Hepatocyte (in vitro differentiated cells): Measurements from ENCODE around the gene AMER1. TPM values are rescaled to one million over a fixed set of nuclear protein-coding genes. Genes with fewer than 3 reads are reported as not detected.
A peak's percentile ranks its signal among the peaks of the same experiment; 100 is the strongest.

ENCODE experiments used
- DNase-seq: peaks from one replicate; pipeline ENCODE4 v3.0.0-alpha.2; 2016; ENCODE audit warnings: low spot score
- H2AFZ ChIP-seq: fragments of 200-600 bp; sonication (generic); 2 replicates; pipeline ENCODE4 v1.6.0; 2016; ENCODE audit warnings: antibody characterized with exemption, mild to moderate bottlenecking
- H3K27ac ChIP-seq: fragments of 200-600 bp; sonication (generic); 2 replicates; pipeline ENCODE4 v1.5.1; 2016; ENCODE audit warnings: mild to moderate bottlenecking
- H3K27me3 ChIP-seq: fragments of 200-600 bp; sonication (generic); 2 replicates; pipeline ENCODE4 v1.6.1; 2016
- H3K36me3 ChIP-seq: fragments of 200-600 bp; sonication (generic); replicated peaks from 2 replicates; pipeline ENCODE4 v1.5.1; 2016; ENCODE audit warnings: low read depth; ENCODE audit not compliant: insufficient read depth
- H3K4me1 ChIP-seq: fragments of 200-600 bp; sonication (generic); 2 replicates; pipeline ENCODE4 v1.5.1; 2016; ENCODE audit warnings: mild to moderate bottlenecking, moderate library complexity; ENCODE audit not compliant: insufficient read depth
- H3K4me2 ChIP-seq: fragments of 200-600 bp; sonication (generic); 2 replicates; pipeline ENCODE4 v1.6.0; 2016
- H3K4me3 ChIP-seq: fragments of 200-600 bp; sonication (generic); 2 replicates; pipeline ENCODE4 v1.5.1; 2016; ENCODE audit warnings: mild to moderate bottlenecking
- H3K79me2 ChIP-seq: fragments of 200-600 bp; sonication (generic); 2 replicates; pipeline ENCODE4 v1.6.0; 2017; ENCODE audit warnings: mild to moderate bottlenecking
- H3K9me2 ChIP-seq: fragments of 200-600 bp; sonication (generic); replicated peaks from 2 replicates; pipeline ENCODE4 v1.6.0; 2017; ENCODE audit warnings: mild to moderate bottlenecking; ENCODE audit not compliant: insufficient read depth
- H3K9me3 ChIP-seq: fragments of 200-600 bp; sonication (generic); 2 replicates; pipeline ENCODE4 v1.5.1; 2016; ENCODE audit warnings: low read depth, mild to moderate bottlenecking
- H4K20me1 ChIP-seq: fragments of 200-600 bp; sonication (generic); 2 replicates; pipeline ENCODE4 v1.6.0; 2016; ENCODE audit warnings: mild to moderate bottlenecking; ENCODE audit not compliant: insufficient read depth, poor library complexity, severe bottlenecking
- EZH2 ChIP-seq: fragments of 200-600 bp; sonication (generic); IDR thresholded peaks from 2 replicates; pipeline ENCODE4 v1.6.1; 2016; ENCODE audit warnings: antibody characterized with exemption, mild to moderate bottlenecking, borderline replicate concordance
- EZH2phosphoT487 ChIP-seq: fragments of 200-600 bp; sonication (generic); IDR thresholded peaks from one replicate; pipeline ENCODE4 v1.6.1; 2018; ENCODE audit warnings: antibody characterized with exemption, mild to moderate bottlenecking, low read depth, moderate library complexity; ENCODE audit not compliant: unreplicated experiment, severe bottlenecking
- WGBS: methylation state at CpG from one replicate; pipeline ENCODE4 v1.1.6; 2016; ENCODE audit warnings: low lambda C conversion rate; ENCODE audit errors: missing lambda C conversion rate; 5-methylcytosine and 5-hydroxymethylcytosine counted together
- polyA plus RNA-seq: library from polyadenylated mRNA; unstranded; fragments of >200 nt; fragmentation: Nextera tagmentation; extraction: Ambion mirVana; gene quantifications from 2 replicates; pipeline ENCODE4 v1.2.1, GENCODE V29; 2016
- total RNA-seq: library from RNA; depleted of rRNA; stranded (reverse); fragments of >200 nt; gene quantifications from 2 replicates; pipeline ENCODE4 v1.2.3, GENCODE V29; 2014
- TF ChIP-seq, protein P1 (sequence below): fragments of 200-600 bp; sonication (generic); IDR thresholded peaks from 2 replicates; pipeline ENCODE4 v1.5.1; 2016; ENCODE audit warnings: antibody characterized with exemption, mild to moderate bottlenecking; ENCODE audit not compliant: poor library complexity

Gene AMER1
- total RNA-seq (6.3 TPM in 2 replicates), polyA plus RNA-seq (0.10 and 0.18 TPM in 2 replicates)

DNA sequence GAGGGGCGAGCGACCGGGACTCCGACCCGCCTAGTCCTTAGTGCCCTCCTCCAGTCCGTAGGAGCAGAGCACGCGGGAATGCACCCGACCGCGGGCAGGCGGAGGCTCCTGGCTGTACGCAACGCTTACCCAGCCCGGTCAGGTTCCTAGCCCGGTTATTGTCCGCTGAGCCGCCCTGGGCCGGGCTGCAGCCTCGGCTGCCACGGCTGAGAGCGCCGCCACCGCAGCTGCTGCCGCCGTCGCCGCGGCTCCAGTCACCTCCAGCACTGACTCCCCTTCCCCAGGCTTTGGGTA, at the start of gene AMER1:
Gene AMER1 (minus strand): TSS at position 268 of the 294 bp plus-strand sequence. CDS start 12,422 bp downstream, outside the sequence.
- DNase-seq = no peak
- no peaks in the 10 kb centered on the region for H3K27me3 ChIP-seq
- peaks cover 7% of the 10 kb centered on the region for H3K79me2 ChIP-seq
- no peaks in the 10 kb centered on the region for H3K36me3 ChIP-seq
- peak within 1 kb of the TSS; percentile 98 for H3K27ac ChIP-seq
- no peaks in the 10 kb centered on the region for H3K9me2 ChIP-seq
- WGBS = 39% methylated on average over 28 of the region's 29 CpGs
- no peaks in the 10 kb centered on the region for H3K9me3 ChIP-seq
- H3K4me3 ChIP-seq = peak within 1 kb of the TSS; percentile 61
- H3K4me2 ChIP-seq = peak within 1 kb of the TSS; percentile 89
- H2AFZ ChIP-seq = peak within 1 kb of the TSS; percentile 87
- H4K20me1 ChIP-seq = no peaks in the 10 kb centered on the region
- H3K4me1 ChIP-seq = peaks cover 10% of the 10 kb centered on the region
- TF ChIP-seq EZH2phosphoT487 (no peak), EZH2 (no peak)
- TF ChIP-seq, protein P1, sequence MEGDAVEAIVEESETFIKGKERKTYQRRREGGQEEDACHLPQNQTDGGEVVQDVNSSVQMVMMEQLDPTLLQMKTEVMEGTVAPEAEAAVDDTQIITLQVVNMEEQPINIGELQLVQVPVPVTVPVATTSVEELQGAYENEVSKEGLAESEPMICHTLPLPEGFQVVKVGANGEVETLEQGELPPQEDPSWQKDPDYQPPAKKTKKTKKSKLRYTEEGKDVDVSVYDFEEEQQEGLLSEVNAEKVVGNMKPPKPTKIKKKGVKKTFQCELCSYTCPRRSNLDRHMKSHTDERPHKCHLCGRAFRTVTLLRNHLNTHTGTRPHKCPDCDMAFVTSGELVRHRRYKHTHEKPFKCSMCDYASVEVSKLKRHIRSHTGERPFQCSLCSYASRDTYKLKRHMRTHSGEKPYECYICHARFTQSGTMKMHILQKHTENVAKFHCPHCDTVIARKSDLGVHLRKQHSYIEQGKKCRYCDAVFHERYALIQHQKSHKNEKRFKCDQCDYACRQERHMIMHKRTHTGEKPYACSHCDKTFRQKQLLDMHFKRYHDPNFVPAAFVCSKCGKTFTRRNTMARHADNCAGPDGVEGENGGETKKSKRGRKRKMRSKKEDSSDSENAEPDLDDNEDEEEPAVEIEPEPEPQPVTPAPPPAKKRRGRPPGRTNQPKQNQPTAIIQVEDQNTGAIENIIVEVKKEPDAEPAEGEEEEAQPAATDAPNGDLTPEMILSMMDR = no peak

DNA sequence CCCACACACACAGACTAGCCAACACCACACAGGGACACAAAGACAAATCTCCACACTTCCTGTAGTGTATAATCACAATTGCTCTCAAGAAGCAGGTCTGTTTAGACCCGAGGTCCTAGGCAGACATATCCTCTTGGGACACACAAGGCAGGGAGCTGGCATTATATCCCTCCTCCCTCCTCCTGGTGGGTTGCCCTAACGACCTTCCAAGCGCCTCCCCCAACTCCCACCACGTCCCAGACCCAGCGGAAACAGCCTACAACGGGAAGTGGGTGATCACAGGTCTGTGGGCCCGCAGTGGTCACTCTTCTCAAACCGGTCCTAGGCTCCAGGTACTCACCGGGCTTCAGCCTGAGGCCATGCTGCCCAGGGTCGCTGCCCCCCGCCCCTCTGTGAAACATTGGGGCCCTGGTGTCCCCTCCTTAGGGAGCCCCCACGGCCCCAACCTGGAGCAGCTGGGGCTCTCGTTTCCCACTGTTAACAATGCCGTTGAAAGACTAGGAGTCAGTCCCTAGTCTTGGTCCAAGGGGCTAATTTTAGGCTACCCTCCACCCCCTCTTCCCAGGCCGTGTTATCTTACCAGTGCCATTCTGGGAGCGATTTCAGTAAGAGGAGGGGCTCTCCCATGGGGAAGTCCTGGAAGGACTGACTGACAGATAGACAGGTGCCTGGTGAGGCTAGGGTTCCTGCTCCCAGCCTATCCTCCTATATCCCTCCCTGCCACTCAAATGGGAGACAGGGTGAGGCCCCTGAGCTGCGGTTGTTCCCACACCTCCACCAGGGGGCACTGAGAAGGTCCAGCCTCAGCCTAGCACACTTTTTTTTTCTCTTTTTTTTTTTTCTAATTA, 24.8 kb upstream of the AMER1 start, which contains the start of gene ASB12:
Gene ASB12 (minus strand): TSS at position 485 of the 848 bp plus-strand sequence. CDS start 4,957 bp downstream, outside the sequence.
- Histone ChIP-seq H3K36me3 (no peaks in the 10 kb centered on the region), H4K20me1 (no peaks in the 10 kb centered on the region), H3K4me3 (no peak within 1 kb of the TSS), H3K4me2 (no peak within 1 kb of the TSS), H3K27ac (no peak within 1 kb of the TSS), H3K27me3 (no peaks in the 10 kb centered on the region), H2AFZ (no peak within 1 kb of the TSS), H3K4me1 (no peaks in the 10 kb centered on the region), H3K79me2 (no peaks in the 10 kb centered on the region), H3K9me2 (no peaks in the 10 kb centered on the region), H3K9me3 (no peaks in the 10 kb centered on the region)
- TF ChIP-seq EZH2phosphoT487 = no peak
- TF ChIP-seq EZH2 = no peak
- TF ChIP-seq, protein P1 = no peak
- DNase-seq = no peak
- WGBS = 68% methylated on average over 17 of the region's 17 CpGs

DNA sequence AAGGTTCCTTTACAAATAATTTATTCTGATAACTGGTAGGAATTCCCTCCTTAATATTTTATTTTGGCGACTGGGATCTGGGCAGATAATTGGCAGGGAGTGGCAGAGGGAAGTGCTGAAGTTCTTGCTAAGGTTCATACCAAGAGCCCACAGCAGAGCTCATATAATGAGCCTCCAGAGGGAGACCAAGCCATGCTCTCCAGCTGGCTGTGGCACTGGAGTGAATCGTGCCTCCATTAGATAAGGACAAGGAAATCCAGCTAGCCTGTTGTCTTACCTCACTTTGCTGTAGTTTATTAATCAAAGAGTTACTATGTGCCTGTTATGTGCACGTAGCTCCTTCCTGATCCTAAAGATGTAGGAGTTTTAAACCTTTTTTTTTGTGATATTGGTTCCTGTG, 23.6 kb upstream of the AMER1 start:
- H3K9me2 ChIP-seq = no peaks in the 10 kb centered on the region
- no peak overlapping the region for H3K4me3 ChIP-seq
- no peak overlapping the region for H2AFZ ChIP-seq
- no peaks in the 10 kb centered on the region for H3K4me1 ChIP-seq
- H3K27me3 ChIP-seq = no peaks in the 10 kb centered on the region
- no peak overlapping the region for H3K27ac ChIP-seq
- H3K36me3 ChIP-seq = no peaks in the 10 kb centered on the region
- TF ChIP-seq, protein P1 = peak; percentile 4
- TF ChIP-seq EZH2 (no peak), EZH2phosphoT487 (no peak)
- WGBS = 33% methylated on average over 3 of the region's 3 CpGs
- H3K79me2 ChIP-seq = no peaks in the 10 kb centered on the region
- H3K4me2 ChIP-seq = no peak overlapping the region
- no peaks in the 10 kb centered on the region for H4K20me1 ChIP-seq
- no peaks in the 10 kb centered on the region for H3K9me3 ChIP-seq
- no peak for DNase-seq
